ENCODE results near the gene CD247. TPM values are rescaled to one million over a fixed set of nuclear protein-coding genes. Genes with fewer than 3 reads are reported as not detected.

CD247 gene
- total and polyA plus RNA-seq, 2 of the 4 experiments (the other 2 are of a cell fraction), result not detected

DNA sequence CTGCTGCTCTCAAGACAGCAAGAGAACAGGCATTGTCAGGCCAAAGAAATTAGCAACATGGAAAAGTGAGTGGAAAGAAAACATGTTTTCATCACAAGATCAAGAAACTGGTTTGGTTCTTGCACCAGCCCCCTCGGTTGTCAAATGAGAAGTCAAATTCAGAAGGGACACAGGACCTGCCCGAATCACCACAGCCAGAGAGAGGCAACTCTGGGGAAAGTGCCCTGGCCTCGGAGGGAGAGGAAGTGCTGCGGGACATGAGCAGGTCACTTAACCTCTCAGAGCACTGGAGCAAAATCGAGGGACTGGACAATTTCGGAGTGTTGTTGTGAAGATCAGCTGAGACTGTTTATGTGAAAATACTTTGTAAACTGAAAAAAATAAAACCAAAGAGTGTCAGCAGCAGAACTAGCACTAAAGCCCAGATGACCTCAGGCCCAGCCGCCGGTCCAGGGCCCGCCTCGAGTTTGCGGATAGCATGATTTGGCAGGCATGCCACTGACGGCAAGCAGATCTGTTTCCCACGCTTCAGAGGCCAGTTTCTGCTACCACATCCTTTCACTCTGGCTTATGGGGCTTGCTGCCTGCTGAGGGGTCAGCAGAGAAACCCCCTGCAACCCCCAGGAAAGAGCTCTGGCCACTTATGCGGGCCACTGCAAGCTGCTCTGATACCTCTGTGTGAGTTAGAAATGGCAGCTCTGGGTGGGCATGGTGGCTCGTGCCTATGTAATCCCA is 32.1 kb downstream of the CD247 start:
- no TSS peak for BruUV-seq (replicated peaks)
- H3K36me3 ChIP-seq (ENCODE audit: control insufficient read depth, insufficient read depth, low read length), result no peaks in the 10 kb centered on the region
- TF ChIP-seq MXI1 (IDR thresholded peaks at IDR 0.05; ENCODE audit: borderline replicate concordance, low read depth, low read length) (no peak), BHLHE40 (IDR thresholded peaks at IDR 0.05; ENCODE audit: low read depth, low read length) (no peak), POLR2A (IDR thresholded peaks at IDR 0.05; ENCODE audit: low read depth, low read length) (no peak), RAD21 (IDR thresholded peaks at IDR 0.05; ENCODE audit: low read length) (no peak), NFE2L2 (IDR thresholded peaks at IDR 0.05; ENCODE audit: low read depth, low read length) (no peak), CTCF (conservative IDR thresholded peaks at IDR 0.05; ENCODE audit: low read depth, low read length) (no peak), RFX5 (IDR thresholded peaks at IDR 0.05; ENCODE audit: low read depth, low read length) (no peak), MAZ (IDR thresholded peaks at IDR 0.05; ENCODE audit: borderline replicate concordance, low read depth, low read length) (no peak), SMC3 (IDR thresholded peaks at IDR 0.05; ENCODE audit: low read depth, low read length) (no peak), CHD1 (IDR thresholded peaks at IDR 0.05; ENCODE audit: low read depth, low read length) (no peak)
- TF ChIP-seq, protein P1, sequence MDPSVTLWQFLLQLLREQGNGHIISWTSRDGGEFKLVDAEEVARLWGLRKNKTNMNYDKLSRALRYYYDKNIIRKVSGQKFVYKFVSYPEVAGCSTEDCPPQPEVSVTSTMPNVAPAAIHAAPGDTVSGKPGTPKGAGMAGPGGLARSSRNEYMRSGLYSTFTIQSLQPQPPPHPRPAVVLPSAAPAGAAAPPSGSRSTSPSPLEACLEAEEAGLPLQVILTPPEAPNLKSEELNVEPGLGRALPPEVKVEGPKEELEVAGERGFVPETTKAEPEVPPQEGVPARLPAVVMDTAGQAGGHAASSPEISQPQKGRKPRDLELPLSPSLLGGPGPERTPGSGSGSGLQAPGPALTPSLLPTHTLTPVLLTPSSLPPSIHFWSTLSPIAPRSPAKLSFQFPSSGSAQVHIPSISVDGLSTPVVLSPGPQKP (IDR thresholded peaks at IDR 0.05; ENCODE audit: borderline replicate concordance, low read depth, low read length), result no peak
- TF ChIP-seq, protein P2, sequence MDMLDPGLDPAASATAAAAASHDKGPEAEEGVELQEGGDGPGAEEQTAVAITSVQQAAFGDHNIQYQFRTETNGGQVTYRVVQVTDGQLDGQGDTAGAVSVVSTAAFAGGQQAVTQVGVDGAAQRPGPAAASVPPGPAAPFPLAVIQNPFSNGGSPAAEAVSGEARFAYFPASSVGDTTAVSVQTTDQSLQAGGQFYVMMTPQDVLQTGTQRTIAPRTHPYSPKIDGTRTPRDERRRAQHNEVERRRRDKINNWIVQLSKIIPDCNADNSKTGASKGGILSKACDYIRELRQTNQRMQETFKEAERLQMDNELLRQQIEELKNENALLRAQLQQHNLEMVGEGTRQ (IDR thresholded peaks at IDR 0.05; ENCODE audit: low read depth, low read length), result no peak
- no peak overlapping the region for H3K18ac ChIP-seq (ENCODE audit: low read depth, low read length)
- no peak overlapping the region for H2BK5ac ChIP-seq (ENCODE audit: low read depth, low read length, poor library complexity, severe bottlenecking)
- no peak overlapping the region for H3K4me3 ChIP-seq (ENCODE audit: insufficient read depth, low read depth, low read length)
- H3K79me1 ChIP-seq (ENCODE audit: low read depth in 1 of 2, low read length in 2 of 2), result no peaks in the 10 kb centered on the region
- H4K8ac ChIP-seq (ENCODE audit: low read depth in 2 of 2, low read length in 2 of 2), result no peak overlapping the region
- H3K9me1 ChIP-seq (ENCODE audit: insufficient read depth, low read length), result no peaks in the 10 kb centered on the region
- ChIA-PET CTCF (no interaction called here), POLR2A (ENCODE audit: unreplicated experiment) (no interaction called here)
- dilution Hi-C loops (cut with HindIII; ENCODE audit: low sequenced_read_pairs, unreplicated experiment) (no loop called here), intact Hi-C loops (cut with micrococcal nuclease) (no loop called here), in situ Hi-C loops (cut with MboI; ENCODE audit: low sequenced_read_pairs) (loop anchor here (10.0 kb wide), 1 partner anchor 61 kb away; no protein-coding TSS in a partner anchor)
- no peak overlapping the region for H3K27ac ChIP-seq (ENCODE audit: insufficient read depth, low read length)
- DNase-seq (no peak), ATAC-seq (ENCODE audit: low read depth) (no peak)
- no peak overlapping the region for H2BK20ac ChIP-seq (ENCODE audit: low read depth, low read length)
- no peak overlapping the region for H3K23ac ChIP-seq (ENCODE audit: low read depth, low read length)
- no peak overlapping the region for H4K5ac ChIP-seq (ENCODE audit: low read depth, low read length)
- H3K4ac ChIP-seq (ENCODE audit: low read depth, low read length), result no peak overlapping the region
- H2AK9ac ChIP-seq (replicated peaks; ENCODE audit: low read depth, low read length, poor library complexity), result no peak overlapping the region
- no peak overlapping the region for H3K56ac ChIP-seq (ENCODE audit: extremely low read depth, insufficient read depth, low read length)
- no peaks in the 10 kb centered on the region for H3K9me3 ChIP-seq (ENCODE audit: control insufficient read depth, insufficient read depth, low read length)
- WGBS, 2 experiments (ENCODE audit: extremely low coverage in 2 of 2, insufficient read length in 1 of 2), result 42% methylated on average over 10 of the region's 15 CpGs; no CpG with 5 or more reads in 1 of the 2 experiments
- H2BK120ac ChIP-seq (ENCODE audit: low read depth, low read length), result no peak overlapping the region
- peak overlapping the region; percentile 21 for H2AFZ ChIP-seq (replicated peaks; ENCODE audit: low read length, poor library complexity)
- H2AK5ac ChIP-seq (ENCODE audit: low read depth, low read length), result no peak overlapping the region
- no peaks in the 10 kb centered on the region for H4K20me1 ChIP-seq (ENCODE audit: insufficient read depth, low read length)
- H3K4me2 ChIP-seq (ENCODE audit: low read depth, low read length), result no peak overlapping the region
- no peak overlapping the region for H2BK15ac ChIP-seq (ENCODE audit: low read depth, low read length)
- H3K14ac ChIP-seq (replicated peaks; ENCODE audit: low read depth, low read length), result no peak overlapping the region
- H3K4me1 ChIP-seq (ENCODE audit: control insufficient read depth, insufficient read depth, low read length), result no peaks in the 10 kb centered on the region
- no peak overlapping the region for H4K91ac ChIP-seq (ENCODE audit: insufficient read depth, low read depth, low read length)
- no peak overlapping the region for H3K9ac ChIP-seq (ENCODE audit: low read depth, low read length)
- peaks cover 16% of the 10 kb centered on the region; the same call in 1 of the 2 replicates for H3K27me3 ChIP-seq (ENCODE audit: control insufficient read depth, insufficient read depth, low read length)
